NCI-H526 treated with DMSO at 0.1 percent for 48 hours (cell line): ENCODE results near the gene PGBD5.
A peak's percentile ranks its signal among the peaks of the same experiment; 100 is the strongest.

Experiments
- DNase-seq: peaks from one replicate; lab custom pipeline; 2025; lab: John Stamatoyannopoulos, UW

PGBD5 gene

GRCh38 chr1:230280054-230280795 is 145.9 kb downstream of the PGBD5 start:
- DNase-seq: no peak

GRCh38 chr1:230279583-230279945 is 146.6 kb downstream of the PGBD5 start:
- DNase-seq: no peak

GRCh38 chr1:230278871-230279582 is 147.1 kb downstream of the PGBD5 start:
- no peak for DNase-seq

GRCh38 chr1:230278376-230278775 is 147.8 kb downstream of the PGBD5 start:
- no peak for DNase-seq

- DNase-seq: no peak
These were observed 148.7 kb downstream of the PGBD5 start for GRCh38 chr1:230277201-230278025.

- no peak for DNase-seq
These were observed 149.7 kb downstream of the PGBD5 start for GRCh38 chr1:230276401-230276800.

- no peak for DNase-seq
These were observed 151.9 kb downstream of the PGBD5 start for GRCh38 chr1:230274254-230274653.

GRCh38 chr1:230273141-230273710 is 152.9 kb downstream of the PGBD5 start:
- DNase-seq: no peak

GRCh38 chr1:230272557-230272956 is 153.6 kb downstream of the PGBD5 start:
- no peak for DNase-seq

- no peak for DNase-seq
These were observed 154.7 kb downstream of the PGBD5 start for GRCh38 chr1:230271300-230272035.

- no peak for DNase-seq
These were observed 155.4 kb downstream of the PGBD5 start for GRCh38 chr1:230270559-230271281.

GRCh38 chr1:230270185-230270558 is 156.0 kb downstream of the PGBD5 start:
- DNase-seq: no peak

GRCh38 chr1:230268371-230269170 is 157.6 kb downstream of the PGBD5 start:
- DNase-seq: no peak

- peak; percentile 12 for DNase-seq
These were observed 158.6 kb downstream of the PGBD5 start for GRCh38 chr1:230267338-230268065.

- no peak for DNase-seq
These were observed 159.7 kb downstream of the PGBD5 start for GRCh38 chr1:230266456-230266855.

GRCh38 chr1:230265200-230266115 is 160.7 kb downstream of the PGBD5 start:
- no peak for DNase-seq
